Measurements from ENCODE around the gene KDM1B. TPM values are rescaled to one million over a fixed set of nuclear protein-coding genes. Genes with fewer than 3 reads are reported as not detected.

KDM1B gene
- polyA plus RNA-seq, 1 of the 3 experiments (the other 2 are of a cell fraction), result 9.4 TPM

DNA sequence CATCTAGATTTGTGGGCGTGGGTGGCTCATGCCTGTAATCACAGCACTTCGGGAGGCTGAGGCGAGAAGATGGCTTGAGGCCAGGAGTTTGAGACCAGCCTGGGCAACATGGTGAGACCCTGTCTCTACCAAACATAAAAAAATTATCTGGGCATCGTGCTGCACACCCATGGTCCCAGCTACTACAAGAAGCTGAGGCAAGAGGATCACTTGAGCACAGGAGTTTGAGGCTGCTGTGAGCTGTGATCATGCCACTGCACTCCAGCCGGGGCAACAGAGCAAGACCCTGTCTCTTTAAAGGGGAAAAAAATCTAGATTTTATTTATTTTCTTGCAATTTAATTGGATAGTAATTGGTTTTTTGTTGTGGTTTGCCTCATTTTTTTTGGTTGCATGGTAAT is 55.5 kb downstream of the KDM1B start:
- H3K79me2 ChIP-seq (ENCODE audit: insufficient read depth), result no peaks in the 10 kb centered on the region
- CTCF ChIA-PET, result no interaction called here
- no peaks in the 10 kb centered on the region for H3F3A ChIP-seq (replicated peaks; ENCODE audit: insufficient read depth)
- no peaks in the 10 kb centered on the region for H3K4me1 ChIP-seq (ENCODE audit: control insufficient read depth in 1 of 2, insufficient read depth in 2 of 2, low read depth in 1 of 2, low read length in 1 of 2)
- TF ChIP-seq FOSL2 (IDR thresholded peaks at IDR 0.05; ENCODE audit: borderline replicate concordance, low read depth) (no peak), JUND (IDR thresholded peaks at IDR 0.05) (no peak), TEAD4 (IDR thresholded peaks at IDR 0.05; ENCODE audit: borderline replicate concordance, insufficient read depth) (no peak), SMC3 (IDR thresholded peaks at IDR 0.05; ENCODE audit: low read depth, low read length) (no peak), POLR2AphosphoS5 (IDR thresholded peaks at IDR 0.05; ENCODE audit: low read depth, low read length) (no peak), GATA2 (CRISPR knock-in tag; IDR thresholded peaks at IDR 0.05) (no peak), GABPA (IDR thresholded peaks at IDR 0.05; ENCODE audit: low read depth) (no peak), RFX5 (IDR thresholded peaks at IDR 0.05; ENCODE audit: low read length) (no peak), NRF1 (IDR thresholded peaks at IDR 0.05; ENCODE audit: low read depth, low read length) (no peak), RAD21 (IDR thresholded peaks at IDR 0.05; ENCODE audit: low read length) (no peak)
- TF ChIP-seq, protein P1, sequence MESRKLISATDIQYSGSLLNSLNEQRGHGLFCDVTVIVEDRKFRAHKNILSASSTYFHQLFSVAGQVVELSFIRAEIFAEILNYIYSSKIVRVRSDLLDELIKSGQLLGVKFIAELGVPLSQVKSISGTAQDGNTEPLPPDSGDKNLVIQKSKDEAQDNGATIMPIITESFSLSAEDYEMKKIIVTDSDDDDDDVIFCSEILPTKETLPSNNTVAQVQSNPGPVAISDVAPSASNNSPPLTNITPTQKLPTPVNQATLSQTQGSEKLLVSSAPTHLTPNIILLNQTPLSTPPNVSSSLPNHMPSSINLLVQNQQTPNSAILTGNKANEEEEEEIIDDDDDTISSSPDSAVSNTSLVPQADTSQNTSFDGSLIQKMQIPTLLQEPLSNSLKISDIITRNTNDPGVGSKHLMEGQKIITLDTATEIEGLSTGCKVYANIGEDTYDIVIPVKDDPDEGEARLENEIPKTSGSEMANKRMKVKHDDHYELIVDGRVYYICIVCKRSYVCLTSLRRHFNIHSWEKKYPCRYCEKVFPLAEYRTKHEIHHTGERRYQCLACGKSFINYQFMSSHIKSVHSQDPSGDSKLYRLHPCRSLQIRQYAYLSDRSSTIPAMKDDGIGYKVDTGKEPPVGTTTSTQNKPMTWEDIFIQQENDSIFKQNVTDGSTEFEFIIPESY (IDR thresholded peaks at IDR 0.05; ENCODE audit: borderline replicate concordance, low read depth), result no peak
- TF ChIP-seq, protein P2, sequence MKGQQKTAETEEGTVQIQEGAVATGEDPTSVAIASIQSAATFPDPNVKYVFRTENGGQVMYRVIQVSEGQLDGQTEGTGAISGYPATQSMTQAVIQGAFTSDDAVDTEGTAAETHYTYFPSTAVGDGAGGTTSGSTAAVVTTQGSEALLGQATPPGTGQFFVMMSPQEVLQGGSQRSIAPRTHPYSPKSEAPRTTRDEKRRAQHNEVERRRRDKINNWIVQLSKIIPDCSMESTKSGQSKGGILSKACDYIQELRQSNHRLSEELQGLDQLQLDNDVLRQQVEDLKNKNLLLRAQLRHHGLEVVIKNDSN (IDR thresholded peaks at IDR 0.05; ENCODE audit: borderline replicate concordance, low read depth), result no peak
- TF ChIP-seq, protein P3, sequence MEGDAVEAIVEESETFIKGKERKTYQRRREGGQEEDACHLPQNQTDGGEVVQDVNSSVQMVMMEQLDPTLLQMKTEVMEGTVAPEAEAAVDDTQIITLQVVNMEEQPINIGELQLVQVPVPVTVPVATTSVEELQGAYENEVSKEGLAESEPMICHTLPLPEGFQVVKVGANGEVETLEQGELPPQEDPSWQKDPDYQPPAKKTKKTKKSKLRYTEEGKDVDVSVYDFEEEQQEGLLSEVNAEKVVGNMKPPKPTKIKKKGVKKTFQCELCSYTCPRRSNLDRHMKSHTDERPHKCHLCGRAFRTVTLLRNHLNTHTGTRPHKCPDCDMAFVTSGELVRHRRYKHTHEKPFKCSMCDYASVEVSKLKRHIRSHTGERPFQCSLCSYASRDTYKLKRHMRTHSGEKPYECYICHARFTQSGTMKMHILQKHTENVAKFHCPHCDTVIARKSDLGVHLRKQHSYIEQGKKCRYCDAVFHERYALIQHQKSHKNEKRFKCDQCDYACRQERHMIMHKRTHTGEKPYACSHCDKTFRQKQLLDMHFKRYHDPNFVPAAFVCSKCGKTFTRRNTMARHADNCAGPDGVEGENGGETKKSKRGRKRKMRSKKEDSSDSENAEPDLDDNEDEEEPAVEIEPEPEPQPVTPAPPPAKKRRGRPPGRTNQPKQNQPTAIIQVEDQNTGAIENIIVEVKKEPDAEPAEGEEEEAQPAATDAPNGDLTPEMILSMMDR (IDR thresholded peaks at IDR 0.05), result no peak
- TF ChIP-seq, protein P4, sequence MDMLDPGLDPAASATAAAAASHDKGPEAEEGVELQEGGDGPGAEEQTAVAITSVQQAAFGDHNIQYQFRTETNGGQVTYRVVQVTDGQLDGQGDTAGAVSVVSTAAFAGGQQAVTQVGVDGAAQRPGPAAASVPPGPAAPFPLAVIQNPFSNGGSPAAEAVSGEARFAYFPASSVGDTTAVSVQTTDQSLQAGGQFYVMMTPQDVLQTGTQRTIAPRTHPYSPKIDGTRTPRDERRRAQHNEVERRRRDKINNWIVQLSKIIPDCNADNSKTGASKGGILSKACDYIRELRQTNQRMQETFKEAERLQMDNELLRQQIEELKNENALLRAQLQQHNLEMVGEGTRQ (IDR thresholded peaks at IDR 0.05; ENCODE audit: borderline replicate concordance, low read depth, low read length), result no peak
- TF ChIP-seq, protein P5, sequence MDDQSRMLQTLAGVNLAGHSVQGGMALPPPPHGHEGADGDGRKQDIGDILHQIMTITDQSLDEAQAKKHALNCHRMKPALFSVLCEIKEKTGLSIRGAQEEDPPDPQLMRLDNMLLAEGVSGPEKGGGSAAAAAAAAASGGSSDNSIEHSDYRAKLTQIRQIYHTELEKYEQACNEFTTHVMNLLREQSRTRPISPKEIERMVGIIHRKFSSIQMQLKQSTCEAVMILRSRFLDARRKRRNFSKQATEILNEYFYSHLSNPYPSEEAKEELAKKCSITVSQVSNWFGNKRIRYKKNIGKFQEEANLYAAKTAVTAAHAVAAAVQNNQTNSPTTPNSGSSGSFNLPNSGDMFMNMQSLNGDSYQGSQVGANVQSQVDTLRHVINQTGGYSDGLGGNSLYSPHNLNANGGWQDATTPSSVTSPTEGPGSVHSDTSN (IDR thresholded peaks at IDR 0.05), result no peak
- POLR2A ChIA-PET, result no interaction called here
- no peak overlapping the region for H3K27ac ChIP-seq (ENCODE audit: low read depth in 2 of 2, low read length in 1 of 2)
- no peaks in the 10 kb centered on the region for H4K20me1 ChIP-seq (ENCODE audit: insufficient read depth)
- no peaks in the 10 kb centered on the region for H3K9me2 ChIP-seq
- no peaks in the 10 kb centered on the region for H3K27me3 ChIP-seq (ENCODE audit: insufficient read depth)
- no peak overlapping the region for H3K4me2 ChIP-seq
- H3K9ac ChIP-seq, result no peak overlapping the region
- no peak overlapping the region for H2AFZ ChIP-seq (ENCODE audit: low read depth)
- no peak overlapping the region for H3K4me3 ChIP-seq (ENCODE audit: low read depth in 2 of 2, low read length in 1 of 2)
- H3K9me3 ChIP-seq, result no peaks in the 10 kb centered on the region
- no peak for DNase-seq
- 79% methylated on average over 5 of the region's 5 CpGs for WGBS (ENCODE audit: low lambda C conversion rate)
- H3K36me3 ChIP-seq (replicated peaks in 1 of 2; ENCODE audit: control insufficient read depth in 1 of 2, insufficient read depth in 2 of 2, low read length in 1 of 2), result no peaks in the 10 kb centered on the region

Data from SK-N-SH (cell line).